ENCODE data around the gene ZNF425. TPM values are rescaled to one million over a fixed set of nuclear protein-coding genes. Genes with fewer than 3 reads are reported as not detected.
"Not testable (repeated sequence)": the region's sequence is repeated elsewhere in the genome, so short reads cannot be mapped to it uniquely, and the experiment has no call there.

The ZNF425 gene
- polyA plus RNA-seq, 1 experiment, result 2.1 TPM

GRCh38 chr7:149063476-149063875, 62.6 kb downstream of the ZNF425 start:
- peaks cover 2% of the 10 kb centered on the region; the same call in 1 of the 2 replicates for H3K9me3 ChIP-seq (ENCODE audit: control insufficient read depth, insufficient read depth, low read length)
- H3K27ac ChIP-seq (ENCODE audit: low read depth, low read length), result no peak overlapping the region
- no peak overlapping the region for H3K4me3 ChIP-seq (ENCODE audit: low read depth, low read length)
- DNase-seq (ENCODE audit: low read depth, low spot score), result no peak
- ChIA-PET POLR2A (no interaction called here), CTCF (no interaction called here)
- TF ChIP-seq CTCF (IDR thresholded peaks at IDR 0.05; ENCODE audit: low read depth, low read length), result no peak
- H3K27me3 ChIP-seq (ENCODE audit: control insufficient read depth, insufficient read depth, low read length), result no peaks in the 10 kb centered on the region

GRCh38 chr7:149062217-149062899, 63.8 kb downstream of the ZNF425 start:
- DNase-seq (ENCODE audit: low read depth, low spot score); H3K9me3 ChIP-seq (ENCODE audit: control insufficient read depth, insufficient read depth, low read length); H3K4me3 ChIP-seq (ENCODE audit: low read depth, low read length); H3K27ac ChIP-seq (ENCODE audit: low read depth, low read length); H3K27me3 ChIP-seq (ENCODE audit: control insufficient read depth, insufficient read depth, low read length): not testable (repeated sequence)
- POLR2A ChIA-PET, result interaction anchor here (0.6 kb wide), 1 partner anchor 33 kb away, joined by 3 read pairs; no protein-coding TSS in a partner anchor
- CTCF ChIA-PET, result interaction anchor here (0.7 kb wide), 1 partner anchor 55 kb away, joined by 3 read pairs; no protein-coding TSS in a partner anchor

- CTCF ChIA-PET, result interaction anchor here (0.7 to 1.3 kb wide), 4 partner anchors 29 to 66 kb away, joined by 3 to 7 read pairs (median 4); no protein-coding TSS in a partner anchor
- Histone ChIP-seq H3K4me3 (ENCODE audit: low read depth, low read length) (no peak overlapping the region), H3K27ac (ENCODE audit: low read depth, low read length) (no peak overlapping the region), H3K27me3 (ENCODE audit: control insufficient read depth, insufficient read depth, low read length) (no peaks in the 10 kb centered on the region), H3K9me3 (ENCODE audit: control insufficient read depth, insufficient read depth, low read length) (no peaks in the 10 kb centered on the region)
- TF ChIP-seq CTCF (IDR thresholded peaks at IDR 0.05; ENCODE audit: low read depth, low read length), result no peak
- POLR2A ChIA-PET, result interaction anchor here (0.7 kb wide), 1 partner anchor 65 kb away, joined by 12 read pairs; no protein-coding TSS in a partner anchor
- DNase-seq (ENCODE audit: low read depth, low spot score), result no peak
Measured at GRCh38 chr7:149060156-149060555, 66.0 kb downstream of the ZNF425 start.

- no peak overlapping the region for H3K4me3 ChIP-seq (ENCODE audit: low read depth, low read length)
- TF ChIP-seq CTCF (IDR thresholded peaks at IDR 0.05; ENCODE audit: low read depth, low read length), result no peak
- no peak overlapping the region for H3K27ac ChIP-seq (ENCODE audit: low read depth, low read length)
- H3K27me3 ChIP-seq (ENCODE audit: control insufficient read depth, insufficient read depth, low read length), result peaks cover 3% of the 10 kb centered on the region
- no peak for DNase-seq (ENCODE audit: low read depth, low spot score)
- ChIA-PET CTCF (interaction anchor here (1.5 kb wide), 1 partner anchor 12 kb away, joined by 5 read pairs; no protein-coding TSS in a partner anchor), POLR2A (no interaction called here)
- H3K9me3 ChIP-seq (ENCODE audit: control insufficient read depth, insufficient read depth, low read length), result no peaks in the 10 kb centered on the region; the same call in 1 of the 2 replicates
Measured at GRCh38 chr7:149053885-149054284, 72.2 kb downstream of the ZNF425 start.

DNA sequence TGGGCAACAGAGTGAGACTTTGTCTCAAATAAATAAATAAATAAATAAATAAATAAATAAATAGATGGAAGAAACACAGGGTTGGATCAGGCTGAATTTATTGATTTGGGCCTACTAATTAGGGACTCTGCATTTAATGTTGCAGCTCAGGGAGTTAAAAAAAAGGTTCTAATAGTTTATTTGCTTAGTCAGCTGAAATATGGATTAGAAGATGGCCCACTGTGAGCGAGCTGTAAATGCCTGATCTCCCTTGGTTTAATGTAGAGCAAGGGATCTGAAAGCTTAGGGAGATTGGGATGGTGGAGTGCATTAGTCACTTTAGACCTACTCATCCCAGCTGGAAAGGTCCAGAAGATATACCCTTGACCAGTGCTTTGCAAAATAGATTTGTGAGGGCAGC, 72.7 kb downstream of the ZNF425 start:
- Histone ChIP-seq H3K9me3 (ENCODE audit: control insufficient read depth, insufficient read depth, low read length) (no peaks in the 10 kb centered on the region; the same call in 1 of the 2 replicates), H3K27me3 (ENCODE audit: control insufficient read depth, insufficient read depth, low read length) (peaks cover 3% of the 10 kb centered on the region), H3K27ac (ENCODE audit: low read depth, low read length) (no peak overlapping the region), H3K4me3 (ENCODE audit: low read depth, low read length) (no peak overlapping the region)
- ChIA-PET CTCF (interaction anchor here (1.5 kb wide), 1 partner anchor 13 kb away, joined by 5 read pairs; no protein-coding TSS in a partner anchor), POLR2A (no interaction called here)
- DNase-seq (ENCODE audit: low read depth, low spot score), result no peak
- TF ChIP-seq CTCF (IDR thresholded peaks at IDR 0.05; ENCODE audit: low read depth, low read length), result no peak

Small RNAs within 50 kb of the gene (small RNA-seq; reads per million reads assigned to genes)
- gene COX6B1P1 (ENCODE audit: insufficient read length, low read depth) (not detected), gene RN7SL521P (ENCODE audit: insufficient read length, low read depth) (not detected)

Other genes with a start within 250 kb of the ZNF425 start
- gene EZH2, start 242.0 kb downstream of the ZNF425 start, polyA plus RNA-seq (2011; rRNA removed), result 13.4 and 17.0 TPM in 2 replicates
- gene PDIA4, start 97.8 kb downstream of the ZNF425 start, polyA plus RNA-seq (2011; rRNA removed), result 215 and 227 TPM in 2 replicates
- gene ZNF786, start 35.6 kb downstream of the ZNF425 start, polyA plus RNA-seq (2011; rRNA removed), result 2.2 TPM in 2 replicates
- gene ZNF398, start 21.1 kb upstream of the ZNF425 start, polyA plus RNA-seq (2011; rRNA removed), result 6.6 and 6.8 TPM in 2 replicates
- 8.2 and 9.9 TPM in 2 replicates for gene ZNF282, start 69.2 kb upstream of the ZNF425 start, polyA plus RNA-seq (2011; rRNA removed)
- gene ZNF212, start 113.3 kb upstream of the ZNF425 start, polyA plus RNA-seq (2011; rRNA removed), result 4.1 and 4.2 TPM in 2 replicates
- 5.2 TPM in 2 replicates for gene ZNF783, start 135.9 kb upstream of the ZNF425 start, polyA plus RNA-seq (2011; rRNA removed)

Data from AG04450 (cell line).